Gastrocnemius medialis (tissue), 4 donors: ENCODE results near the gene SIN3B.

Source experiments
- POLR2A ChIP-seq, 2 donors: fragments of 450-650 bp; IDR thresholded peaks; one replicate each; pipeline ENCODE4 v1.6.1; 2017; ENCODE audit warnings: antibody characterized with exemption in 2 of 2, mild to moderate bottlenecking in 2 of 2, moderate library complexity in 2 of 2
- TF ChIP-seq, protein P1 (sequence below), 5 experiments: fragments of 450-650 bp in 3 of 5; fragments of 200-600 bp in 2 of 5; sonication (generic) in 2 of 5; IDR thresholded peaks in 4 of 5; conservative IDR thresholded peaks in 1 of 5; 1 replicate in 4 of 5; 2 replicates in 1 of 5; pipeline ENCODE4 v1.5.1; 2016 to 2019; ENCODE audit warnings: antibody characterized with exemption in 5 of 5, mild to moderate bottlenecking in 3 of 5, moderate library complexity in 3 of 5

DNA sequence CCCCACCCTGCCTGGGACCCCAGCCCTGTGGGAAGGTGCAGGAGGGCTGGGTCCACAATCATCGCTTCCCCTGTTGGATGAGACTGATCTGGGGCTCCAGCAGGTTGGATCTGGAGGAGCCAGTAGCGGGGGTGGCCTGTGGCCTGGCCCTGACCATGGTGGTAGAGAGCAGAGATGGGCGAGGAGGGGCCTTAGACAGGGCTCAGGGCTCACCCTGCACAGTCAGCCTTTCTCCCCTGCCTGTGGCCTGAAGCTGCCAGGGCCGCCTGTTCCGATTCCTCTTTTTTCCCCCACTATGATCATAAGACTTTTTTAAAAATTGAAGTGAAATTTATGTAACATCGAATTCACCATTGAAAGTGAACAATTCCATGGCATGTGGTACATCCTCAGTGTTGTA lies 18.2 kb downstream of the SIN3B start:
- TF ChIP-seq, protein P1, sequence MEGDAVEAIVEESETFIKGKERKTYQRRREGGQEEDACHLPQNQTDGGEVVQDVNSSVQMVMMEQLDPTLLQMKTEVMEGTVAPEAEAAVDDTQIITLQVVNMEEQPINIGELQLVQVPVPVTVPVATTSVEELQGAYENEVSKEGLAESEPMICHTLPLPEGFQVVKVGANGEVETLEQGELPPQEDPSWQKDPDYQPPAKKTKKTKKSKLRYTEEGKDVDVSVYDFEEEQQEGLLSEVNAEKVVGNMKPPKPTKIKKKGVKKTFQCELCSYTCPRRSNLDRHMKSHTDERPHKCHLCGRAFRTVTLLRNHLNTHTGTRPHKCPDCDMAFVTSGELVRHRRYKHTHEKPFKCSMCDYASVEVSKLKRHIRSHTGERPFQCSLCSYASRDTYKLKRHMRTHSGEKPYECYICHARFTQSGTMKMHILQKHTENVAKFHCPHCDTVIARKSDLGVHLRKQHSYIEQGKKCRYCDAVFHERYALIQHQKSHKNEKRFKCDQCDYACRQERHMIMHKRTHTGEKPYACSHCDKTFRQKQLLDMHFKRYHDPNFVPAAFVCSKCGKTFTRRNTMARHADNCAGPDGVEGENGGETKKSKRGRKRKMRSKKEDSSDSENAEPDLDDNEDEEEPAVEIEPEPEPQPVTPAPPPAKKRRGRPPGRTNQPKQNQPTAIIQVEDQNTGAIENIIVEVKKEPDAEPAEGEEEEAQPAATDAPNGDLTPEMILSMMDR (IDR thresholded peaks at IDR 0.05 in 4 of 5, conservative IDR thresholded peaks at IDR 0.05 in 1 of 5) = no peak
- TF ChIP-seq POLR2A (IDR thresholded peaks at IDR 0.05) = no peak
